Neural crest cell (in vitro differentiated cells): ENCODE data around the gene CCDC61. TPM values are rescaled to one million over a fixed set of nuclear protein-coding genes. Genes with fewer than 3 reads are reported as not detected.

ENCODE experiments used
- DNase-seq: peaks from one replicate; pipeline ENCODE4 v3.0.0; 2021; ENCODE audit warnings: low read depth, mixed read lengths, low spot score
- H3K27ac Mint-ChIP-seq: one replicate; pipeline ENCODE4 v1.8.0; 2021; ENCODE audit warnings: mild to moderate bottlenecking, mixed read lengths; ENCODE audit not compliant: unreplicated experiment
- H3K27me3 Mint-ChIP-seq: 2 replicates; pipeline ENCODE4 v1.8.0; 2021; ENCODE audit warnings: low read depth, mild to moderate bottlenecking, mixed read lengths
- H3K36me3 Mint-ChIP-seq: 2 replicates; pipeline ENCODE4 v1.8.0; 2021; ENCODE audit warnings: low read depth, mild to moderate bottlenecking, mixed read lengths
- H3K4me1 Mint-ChIP-seq: 2 replicates; pipeline ENCODE4 v1.8.0; 2021; ENCODE audit warnings: mixed read lengths
- H3K4me3 Mint-ChIP-seq: one replicate; pipeline ENCODE4 v1.8.0; 2021; ENCODE audit warnings: mild to moderate bottlenecking, mixed read lengths
- H3K9me3 Mint-ChIP-seq: 2 replicates; pipeline ENCODE4 v1.8.0; 2021; ENCODE audit warnings: mixed read lengths
- CTCF ChIP-seq: fragments of 200-600 bp; sonication (generic); conservative IDR thresholded peaks from 2 replicates; pipeline ENCODE4 v1.5.0; 2021; ENCODE audit warnings: antibody characterized with exemption, mild to moderate bottlenecking
- total RNA-seq: library from RNA; stranded (reverse); gene quantifications from 2 replicates; pipeline ENCODE4 v1.2.1, GENCODE V29; 2021

The CCDC61 gene
- total RNA-seq, 1 donor from 2014 or later, result 18.1 TPM

DNA sequence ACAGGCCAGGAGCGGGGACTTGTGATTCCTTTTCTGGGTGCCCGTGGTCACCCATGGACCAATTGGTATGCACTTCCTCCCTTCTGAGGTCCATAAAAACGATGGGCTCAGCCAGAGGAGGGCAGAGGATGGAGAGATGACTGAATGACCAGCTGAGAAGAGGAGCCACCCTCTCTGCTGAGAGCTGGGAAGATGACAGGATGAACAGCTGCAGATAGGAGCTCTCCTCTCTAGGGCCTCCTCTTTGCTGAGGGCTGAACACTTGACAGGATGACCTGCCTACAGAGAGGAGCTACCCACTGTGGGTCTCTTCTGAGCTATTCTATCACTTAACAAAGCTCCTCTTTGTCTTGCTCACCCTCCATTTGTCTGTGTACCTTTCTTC is 41.5 kb downstream of the CCDC61 start:
- Mint-ChIP-seq H3K36me3 (peaks cover 7% of the 10 kb centered on the region), H3K4me1 (peaks cover 4% of the 10 kb centered on the region), H3K27me3 (peaks cover 5% of the 10 kb centered on the region), H3K9me3 (peaks cover 2% of the 10 kb centered on the region), H3K27ac (no peak overlapping the region), H3K4me3 (no peak overlapping the region)
- no peak for DNase-seq
- TF ChIP-seq CTCF, result no peak

DNA sequence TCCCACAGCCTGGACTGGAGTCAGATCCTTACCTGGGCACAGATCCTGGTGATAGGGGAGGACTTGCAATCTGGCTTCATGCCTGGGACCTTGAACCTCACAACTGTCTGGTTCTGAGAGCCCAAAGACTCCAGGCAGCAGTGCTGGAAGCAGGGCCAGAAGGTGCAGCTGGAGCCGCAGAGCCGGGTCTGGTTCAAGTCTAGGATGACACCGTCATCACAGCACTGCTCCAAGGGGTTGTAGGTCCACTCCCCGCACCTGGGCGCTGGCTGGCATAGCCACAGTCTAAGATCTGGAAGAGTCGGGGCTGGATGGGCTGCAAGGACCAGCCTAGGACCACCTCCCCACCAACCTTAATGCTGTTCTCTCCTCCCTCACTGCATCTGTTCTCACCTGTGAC is 44.9 kb downstream of the CCDC61 start:
- H3K36me3 Mint-ChIP-seq, result peaks cover 21% of the 10 kb centered on the region
- no peak overlapping the region for H3K4me3 Mint-ChIP-seq
- peaks cover 11% of the 10 kb centered on the region for H3K9me3 Mint-ChIP-seq
- H3K27me3 Mint-ChIP-seq, result peaks cover 11% of the 10 kb centered on the region
- peaks cover 4% of the 10 kb centered on the region for H3K4me1 Mint-ChIP-seq
- no peak overlapping the region for H3K27ac Mint-ChIP-seq
- no peak for TF ChIP-seq CTCF
- DNase-seq, result no peak

- Mint-ChIP-seq H3K4me3 (no peak within 1 kb of the TSS), H3K36me3 (peaks cover 21% of the 10 kb centered on the region), H3K27ac (no peak within 1 kb of the TSS), H3K27me3 (peaks cover 19% of the 10 kb centered on the region), H3K4me1 (peaks cover 4% of the 10 kb centered on the region), H3K9me3 (peaks cover 11% of the 10 kb centered on the region)
- no peak for TF ChIP-seq CTCF
- DNase-seq, result no peak
These were observed 45.8 kb downstream of the CCDC61 start, which contains the start of gene IGFL4 for GRCh38 chr19:46040952-46041500. IGFL4 (minus strand) TSS chr19:46041002; CDS start chr19:46040962, 40 bp downstream.

DNA sequence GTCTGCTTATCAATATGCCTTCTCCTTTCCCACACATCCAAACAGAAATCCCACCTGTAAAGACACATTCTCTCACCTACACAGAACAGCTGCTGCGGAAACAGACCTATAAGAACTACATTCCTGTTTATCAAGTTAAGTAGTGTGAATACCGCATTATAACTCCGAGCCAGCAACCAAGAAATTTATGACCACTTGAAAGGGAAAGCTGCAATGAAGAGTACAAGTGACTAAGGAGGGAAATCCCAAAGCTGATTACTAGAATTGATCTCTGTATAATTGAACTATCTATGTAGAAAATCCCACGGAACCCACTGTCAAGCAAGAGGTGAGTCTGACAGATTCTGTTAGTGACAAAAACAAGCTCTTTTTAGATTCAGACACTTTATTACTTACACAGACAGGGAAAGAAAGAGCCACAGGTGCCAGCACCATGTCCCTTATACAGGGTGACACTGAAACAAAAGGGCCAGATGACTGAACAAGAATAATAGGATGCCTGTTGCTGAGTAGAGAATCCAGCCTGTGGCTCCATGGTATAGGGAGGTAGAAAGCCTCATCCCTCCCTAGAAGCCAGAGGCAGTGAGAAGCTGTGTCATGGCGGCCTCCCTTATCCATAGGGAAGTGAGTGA is 47.1 kb downstream of the CCDC61 start:
- no peak for TF ChIP-seq CTCF
- no peak overlapping the region for H3K27ac Mint-ChIP-seq
- H3K4me3 Mint-ChIP-seq, result no peak overlapping the region
- no peak for DNase-seq
- H3K4me1 Mint-ChIP-seq, result no peaks in the 10 kb centered on the region
- H3K9me3 Mint-ChIP-seq, result peaks cover 17% of the 10 kb centered on the region
- peaks cover 32% of the 10 kb centered on the region for H3K27me3 Mint-ChIP-seq
- peaks cover 17% of the 10 kb centered on the region for H3K36me3 Mint-ChIP-seq

DNA sequence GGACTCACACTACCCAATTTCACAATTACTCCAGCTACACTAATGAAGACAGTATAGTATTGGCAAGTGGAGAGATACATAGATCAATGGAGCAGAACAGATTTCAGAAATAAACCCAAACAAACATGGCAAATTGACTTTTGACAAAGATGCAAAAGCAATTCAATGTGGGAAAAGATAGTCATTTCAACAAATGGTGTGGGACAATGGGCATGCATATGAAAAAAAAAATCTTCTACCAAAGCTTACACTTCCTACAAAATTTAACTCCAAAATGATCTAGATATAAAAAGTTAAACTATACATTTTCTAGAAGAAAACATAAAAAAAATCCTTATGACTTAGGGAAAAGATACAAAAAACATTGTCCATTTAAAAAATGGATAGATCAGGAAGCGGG is 48.3 kb downstream of the CCDC61 start:
- Mint-ChIP-seq H3K4me1 (no peaks in the 10 kb centered on the region), H3K4me3 (no peak overlapping the region), H3K9me3 (peaks cover 21% of the 10 kb centered on the region), H3K36me3 (peaks cover 17% of the 10 kb centered on the region), H3K27me3 (peaks cover 44% of the 10 kb centered on the region), H3K27ac (no peak overlapping the region)
- no peak for DNase-seq
- no peak for TF ChIP-seq CTCF
